Activated T-helper 2 cell treated with anti-CD3 and anti-CD28 coated beads, Interferon-gamma antibody, Interleukin-2, Interleukin-4, amounts not matched to agents 10 μg/mL and 5 μg/mL and 100 μg/mL, durations not matched to agents 14 hours and 24 hours and 36 hours (primary cell): ENCODE results near the gene RASA3. TPM values are rescaled to one million over a fixed set of nuclear protein-coding genes. Genes with fewer than 3 reads are reported as not detected.

Experiments
- DNase-seq: peaks from one replicate; pipeline ENCODE4 v3.0.0; 2021; ENCODE audit warnings: low spot score
- H3K27ac Mint-ChIP-seq: one replicate; pipeline ENCODE4 v1.8.0; 2021; ENCODE audit warnings: mixed read lengths
- H3K27me3 Mint-ChIP-seq: one replicate; pipeline ENCODE4 v1.8.0; 2021; ENCODE audit warnings: low read depth, mixed read lengths
- H3K36me3 Mint-ChIP-seq: one replicate; pipeline ENCODE4 v1.8.0; 2021; ENCODE audit warnings: low read depth, mixed read lengths
- H3K4me1 Mint-ChIP-seq: one replicate; pipeline ENCODE4 v1.8.0; 2021; ENCODE audit warnings: low read depth, mixed read lengths
- H3K4me3 Mint-ChIP-seq: one replicate; pipeline ENCODE4 v1.8.0; 2021; ENCODE audit warnings: low read depth, mild to moderate bottlenecking, moderate library complexity, mixed read lengths
- H3K9me3 Mint-ChIP-seq: one replicate; pipeline ENCODE4 v1.8.0; 2021; ENCODE audit warnings: mixed read lengths
- intact Hi-C: fragments of 100-400 bp; cut with micrococcal nuclease; formaldehyde crosslinking; loops from one replicate; pipeline ENCODE4 v1.15.1; 2023
- total RNA-seq: library from RNA; stranded (reverse); gene quantifications from 2 replicates; pipeline ENCODE4 v1.2.3, GENCODE V29; 2022

Gene RASA3
- total RNA-seq, 1 donor from 2014 or later, result 13.9 TPM

DNA sequence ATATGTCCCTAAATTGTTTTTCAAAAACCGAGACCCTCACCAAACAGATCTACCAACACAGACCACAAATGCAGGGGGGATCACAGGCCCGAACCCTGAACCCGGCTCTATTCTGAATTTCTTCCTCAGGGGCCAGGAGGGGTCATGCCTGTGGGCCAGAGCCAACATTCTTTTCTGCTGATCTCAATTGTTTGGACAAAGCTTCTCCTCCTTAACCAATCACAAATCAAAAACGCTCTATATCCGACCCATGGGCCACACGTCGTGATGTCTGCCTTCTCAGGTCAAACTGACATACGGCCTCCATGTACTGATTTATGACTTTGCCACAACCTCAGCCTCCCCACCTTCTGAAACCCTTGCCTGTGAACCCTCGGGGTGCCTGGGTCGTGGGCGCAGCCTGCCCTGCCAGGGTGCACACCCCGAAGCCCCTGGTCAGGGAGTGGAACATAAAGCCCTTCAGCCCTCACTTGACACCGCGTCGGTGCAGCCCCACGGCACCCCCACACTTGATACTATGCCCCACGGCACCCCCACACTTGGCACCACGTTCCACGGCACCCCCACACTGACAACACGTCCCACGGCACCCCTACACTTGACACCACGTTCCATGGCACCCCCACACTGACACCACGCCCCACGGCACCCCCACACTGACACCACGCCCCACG is 100.2 kb downstream of the RASA3 start:
- Mint-ChIP-seq H3K27ac (no peak overlapping the region), H3K4me3 (no peak overlapping the region), H3K27me3 (no peaks in the 10 kb centered on the region), H3K36me3 (peaks cover 19% of the 10 kb centered on the region), H3K9me3 (peaks cover 11% of the 10 kb centered on the region), H3K4me1 (no peaks in the 10 kb centered on the region)
- intact Hi-C loops, result no loop called here
- no peak for DNase-seq

DNA sequence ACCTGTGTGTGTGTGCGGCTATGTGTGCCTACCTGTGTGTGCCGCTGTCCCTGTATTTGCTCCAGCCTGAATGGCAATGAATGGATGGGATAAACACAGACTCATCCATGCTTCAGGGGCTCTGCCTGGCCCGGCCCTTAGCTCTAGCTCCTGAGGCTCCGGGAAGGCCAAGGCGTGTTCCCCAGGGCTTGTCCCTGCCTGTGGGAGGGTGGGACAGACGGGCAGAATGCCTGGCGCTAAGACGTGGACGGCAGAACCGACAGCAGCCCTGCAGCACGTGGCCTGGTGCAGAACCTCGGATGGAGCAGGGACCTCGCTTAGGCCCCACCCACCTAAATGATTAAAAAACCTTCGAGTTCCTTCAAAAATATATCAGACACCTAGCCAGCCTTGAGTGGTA is 100.8 kb downstream of the RASA3 start:
- Mint-ChIP-seq H3K36me3 (peaks cover 17% of the 10 kb centered on the region), H3K4me3 (no peak overlapping the region), H3K4me1 (no peaks in the 10 kb centered on the region), H3K27me3 (no peaks in the 10 kb centered on the region), H3K27ac (no peak overlapping the region), H3K9me3 (peaks cover 11% of the 10 kb centered on the region)
- no peak for DNase-seq
- intact Hi-C loops, result no loop called here

DNA sequence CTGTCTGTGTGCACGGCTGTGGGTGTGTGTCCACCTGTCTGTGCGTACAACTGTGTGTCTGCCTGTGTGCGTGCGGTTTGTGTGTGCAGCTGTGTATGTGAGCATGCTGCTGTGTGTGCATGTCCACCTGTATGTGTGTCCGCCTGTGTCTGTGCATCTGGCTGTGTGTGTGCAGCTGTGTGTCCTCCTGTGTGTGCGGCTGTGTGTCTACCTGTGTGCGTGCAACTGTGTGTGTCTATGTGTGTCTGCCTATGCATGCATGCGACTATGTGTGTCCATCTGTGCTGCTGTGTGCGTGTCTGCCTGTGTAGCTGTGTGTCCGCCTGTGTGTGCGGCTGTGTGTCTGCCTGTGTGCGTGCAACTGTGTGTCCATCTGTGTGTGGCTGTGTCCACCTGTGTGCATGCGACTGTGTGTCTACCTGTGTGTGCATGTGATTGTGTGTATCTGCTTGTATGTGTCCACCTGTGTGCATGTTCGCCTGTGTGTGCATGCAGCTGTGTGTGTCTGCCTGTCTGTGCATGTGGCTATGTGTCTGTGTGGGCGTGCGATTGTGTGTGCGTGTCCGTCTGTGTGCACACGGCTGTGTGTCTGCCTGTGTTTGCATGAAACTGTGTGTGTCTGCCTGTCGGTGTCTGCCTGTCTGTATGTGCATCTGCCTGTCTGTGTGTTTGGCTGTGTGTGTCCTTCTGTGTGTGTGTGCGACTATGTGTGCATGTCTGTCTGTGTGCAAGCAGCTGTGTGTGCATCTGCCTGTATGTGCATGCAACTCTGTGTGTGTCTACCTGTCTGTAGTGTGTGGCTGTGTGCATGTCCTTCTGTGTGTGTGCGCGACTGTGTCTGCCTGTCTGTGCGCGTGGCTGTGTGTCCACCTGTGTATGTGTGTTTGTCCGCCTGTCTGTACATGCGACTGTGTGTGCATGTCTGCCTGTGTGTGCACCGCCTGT is 101.5 kb downstream of the RASA3 start:
- no peak for DNase-seq
- Mint-ChIP-seq H3K27ac (no peak overlapping the region), H3K9me3 (peaks cover 11% of the 10 kb centered on the region), H3K4me3 (no peak overlapping the region), H3K36me3 (peaks cover 20% of the 10 kb centered on the region), H3K4me1 (no peaks in the 10 kb centered on the region), H3K27me3 (no peaks in the 10 kb centered on the region)
- intact Hi-C loops, result no loop called here

DNA sequence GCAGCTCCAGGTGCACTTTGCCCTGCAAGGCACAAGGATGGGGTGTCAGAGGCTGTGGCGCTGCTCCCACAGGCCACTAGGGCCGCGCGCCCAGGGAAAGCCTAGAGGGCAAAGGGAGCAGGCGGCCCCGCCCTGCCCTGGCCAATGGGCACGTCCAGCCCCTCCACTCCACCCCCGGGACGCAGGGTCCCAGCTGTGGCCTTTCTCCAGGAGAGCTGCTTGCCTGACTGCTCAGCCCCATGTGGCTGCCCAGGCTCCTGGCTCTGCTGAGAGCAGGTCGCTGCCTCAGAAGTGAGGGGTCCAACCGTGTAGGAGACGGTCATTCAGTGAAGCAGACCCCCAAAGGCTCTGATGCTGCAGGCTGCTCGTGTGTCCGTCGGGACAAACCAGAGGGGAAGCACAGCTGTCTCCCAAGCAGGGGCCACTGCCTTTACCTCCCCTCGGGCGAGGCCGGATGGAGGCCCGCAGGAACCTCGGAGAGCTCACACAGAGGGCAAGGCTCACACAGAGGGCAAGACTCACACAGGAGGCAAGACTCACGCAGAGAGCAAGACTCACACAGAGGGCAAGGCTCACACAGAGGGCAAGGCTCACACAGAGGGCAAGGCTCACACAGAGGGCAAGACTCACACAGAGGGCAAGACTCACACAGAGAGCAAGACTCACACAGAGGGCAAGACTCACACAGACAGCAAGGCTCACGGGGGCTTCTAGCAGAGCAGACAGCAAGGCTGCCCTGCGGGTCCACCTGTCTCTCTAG is 102.4 kb downstream of the RASA3 start:
- no peak overlapping the region for H3K27ac Mint-ChIP-seq
- no peak overlapping the region for H3K4me3 Mint-ChIP-seq
- H3K9me3 Mint-ChIP-seq, result peaks cover 11% of the 10 kb centered on the region
- no peaks in the 10 kb centered on the region for H3K4me1 Mint-ChIP-seq
- H3K36me3 Mint-ChIP-seq, result peaks cover 23% of the 10 kb centered on the region
- H3K27me3 Mint-ChIP-seq, result no peaks in the 10 kb centered on the region
- no peak for DNase-seq
- intact Hi-C loops, result no loop called here

DNA sequence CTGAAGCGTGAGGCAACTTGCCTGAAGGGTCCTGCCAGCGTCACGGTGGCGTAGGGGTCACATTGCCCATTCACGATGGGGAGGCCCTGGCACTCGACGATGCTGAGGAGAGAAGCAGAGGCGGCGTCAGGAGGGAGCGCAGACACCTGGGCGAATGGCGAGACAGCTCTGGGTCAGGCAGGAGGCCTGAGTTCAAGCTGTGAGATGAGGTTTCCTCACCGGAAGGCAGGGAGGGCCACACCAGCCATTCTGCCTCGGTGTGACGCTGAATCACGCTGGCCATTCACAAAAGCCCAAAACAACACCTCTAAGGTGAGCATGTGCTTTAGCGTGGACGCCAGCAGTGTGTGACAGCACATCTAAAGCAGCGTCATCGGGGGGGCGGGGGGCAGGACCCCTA is 104.6 kb downstream of the RASA3 start:
- no peak overlapping the region for H3K27ac Mint-ChIP-seq
- intact Hi-C loops, result no loop called here
- H3K4me1 Mint-ChIP-seq, result no peaks in the 10 kb centered on the region
- no peaks in the 10 kb centered on the region for H3K27me3 Mint-ChIP-seq
- peaks cover 11% of the 10 kb centered on the region for H3K9me3 Mint-ChIP-seq
- H3K36me3 Mint-ChIP-seq, result peaks cover 20% of the 10 kb centered on the region
- no peak overlapping the region for H3K4me3 Mint-ChIP-seq
- no peak for DNase-seq

DNA sequence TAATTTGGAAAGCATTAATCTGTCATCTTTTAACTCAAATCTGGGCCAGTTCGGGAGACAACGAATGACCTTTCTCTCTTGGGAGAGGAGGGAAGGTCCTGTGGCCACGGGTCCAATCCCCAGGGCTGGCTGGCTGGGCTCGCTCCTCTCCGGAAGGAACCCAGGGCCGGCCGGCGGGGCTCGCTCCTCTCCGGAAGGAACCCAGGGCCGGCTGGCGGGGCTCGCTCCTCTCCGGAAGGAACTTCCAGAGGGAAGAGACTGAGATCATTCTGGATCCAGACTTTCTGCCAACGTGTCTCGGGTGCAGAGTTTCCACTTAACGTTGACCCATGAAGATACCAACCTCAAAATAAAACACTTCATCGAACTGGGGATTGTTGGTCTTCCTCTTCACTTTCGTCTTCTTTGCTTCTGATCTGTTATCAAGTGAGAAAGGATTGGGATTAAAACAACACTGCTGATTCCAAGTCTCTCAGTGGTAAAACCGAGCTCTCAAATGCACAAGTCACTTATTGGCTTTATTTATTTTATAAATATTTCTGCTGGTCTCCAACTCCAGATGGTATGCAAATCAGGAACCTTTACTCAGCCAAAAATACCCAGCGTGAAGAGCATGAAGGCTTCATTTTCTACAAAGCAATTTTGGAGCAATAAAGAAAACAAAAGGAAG is 105.2 kb downstream of the RASA3 start:
- no peak for DNase-seq
- intact Hi-C loops, result no loop called here
- Mint-ChIP-seq H3K4me3 (no peak overlapping the region), H3K9me3 (peaks cover 11% of the 10 kb centered on the region), H3K27me3 (no peaks in the 10 kb centered on the region), H3K4me1 (no peaks in the 10 kb centered on the region), H3K36me3 (peaks cover 20% of the 10 kb centered on the region), H3K27ac (no peak overlapping the region)

DNA sequence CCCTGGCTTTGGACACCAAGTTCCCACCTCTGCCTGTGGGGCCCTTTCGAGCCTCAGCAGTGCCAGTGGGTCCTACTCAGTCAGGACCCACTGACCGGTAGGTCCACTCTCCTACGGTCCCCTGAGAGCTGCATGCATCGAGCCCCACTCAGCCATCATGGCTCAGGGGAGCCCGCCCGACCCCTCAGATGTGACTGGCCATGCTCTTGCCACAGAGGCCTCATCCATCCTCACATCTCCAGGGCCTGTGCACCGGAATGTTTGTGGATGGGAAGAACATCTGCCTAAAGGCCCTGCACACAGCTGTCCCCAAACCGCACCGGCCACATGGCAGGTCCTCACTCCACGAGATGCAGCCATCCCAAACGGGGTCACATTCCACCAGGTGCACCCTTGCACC is 105.9 kb downstream of the RASA3 start:
- peaks cover 20% of the 10 kb centered on the region for H3K36me3 Mint-ChIP-seq
- no peaks in the 10 kb centered on the region for H3K27me3 Mint-ChIP-seq
- H3K9me3 Mint-ChIP-seq, result peaks cover 10% of the 10 kb centered on the region
- H3K4me3 Mint-ChIP-seq, result no peak overlapping the region
- H3K27ac Mint-ChIP-seq, result no peak overlapping the region
- no peaks in the 10 kb centered on the region for H3K4me1 Mint-ChIP-seq
- no peak for DNase-seq
- intact Hi-C loops, result no loop called here

DNA sequence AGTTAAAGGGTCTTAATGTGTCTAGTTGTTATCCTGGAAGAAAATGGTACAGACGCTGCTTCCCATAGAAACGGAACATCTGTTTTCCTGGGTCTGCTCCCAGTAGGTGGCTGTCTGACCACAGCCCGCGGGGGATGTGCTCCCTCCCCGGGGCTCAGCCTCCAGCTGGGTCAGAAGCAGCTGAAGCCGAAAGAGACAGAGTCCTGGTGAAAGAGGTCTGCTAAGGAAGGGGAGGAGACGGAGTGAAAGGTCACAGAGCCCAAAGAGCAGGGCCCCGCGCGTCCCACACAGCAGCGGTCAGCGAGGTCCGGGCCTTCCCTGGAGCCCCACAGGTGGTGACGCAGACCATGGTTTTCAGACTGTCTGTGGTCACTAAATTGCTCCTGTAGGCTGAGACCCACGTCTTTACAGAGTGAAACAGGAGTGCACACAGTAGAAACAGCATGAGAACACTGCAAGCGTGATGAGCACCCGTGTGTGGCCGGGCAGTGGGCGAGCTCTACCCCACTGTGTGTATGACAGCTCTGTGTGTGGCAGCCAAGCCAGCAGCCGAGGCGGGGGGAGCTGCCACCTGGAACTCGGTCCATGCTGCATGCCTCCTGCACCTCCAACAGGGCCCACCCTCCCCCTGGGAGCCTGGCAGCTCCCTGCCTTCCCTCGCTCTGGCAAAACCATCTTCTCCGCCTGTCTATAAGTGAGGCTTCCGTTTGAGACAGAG is 106.5 kb downstream of the RASA3 start:
- Mint-ChIP-seq H3K9me3 (peaks cover 4% of the 10 kb centered on the region), H3K4me1 (no peaks in the 10 kb centered on the region), H3K4me3 (no peak overlapping the region), H3K27ac (no peak overlapping the region), H3K36me3 (peaks cover 14% of the 10 kb centered on the region), H3K27me3 (no peaks in the 10 kb centered on the region)
- DNase-seq, result no peak
- intact Hi-C loops, result no loop called here

DNA sequence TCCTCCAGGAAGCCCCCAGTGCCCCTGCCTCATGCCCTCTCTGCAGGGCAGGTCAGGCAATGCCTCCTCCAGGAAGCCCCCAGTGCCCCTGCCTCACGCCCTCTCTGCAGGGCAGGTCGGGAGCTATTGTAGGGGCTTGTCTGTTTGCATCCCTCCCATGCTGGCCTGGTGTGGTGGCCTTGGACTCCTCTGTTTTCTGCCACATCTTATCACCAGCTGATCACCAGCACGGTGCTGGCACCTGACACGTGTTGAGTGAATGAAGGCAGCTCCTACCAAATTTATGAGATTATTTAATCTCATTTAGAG is 107.1 kb downstream of the RASA3 start:
- Mint-ChIP-seq H3K27me3 (no peaks in the 10 kb centered on the region), H3K27ac (no peak overlapping the region), H3K9me3 (no peaks in the 10 kb centered on the region), H3K4me3 (no peak overlapping the region), H3K4me1 (no peaks in the 10 kb centered on the region), H3K36me3 (peaks cover 10% of the 10 kb centered on the region)
- no peak for DNase-seq
- intact Hi-C loops, result no loop called here

DNA sequence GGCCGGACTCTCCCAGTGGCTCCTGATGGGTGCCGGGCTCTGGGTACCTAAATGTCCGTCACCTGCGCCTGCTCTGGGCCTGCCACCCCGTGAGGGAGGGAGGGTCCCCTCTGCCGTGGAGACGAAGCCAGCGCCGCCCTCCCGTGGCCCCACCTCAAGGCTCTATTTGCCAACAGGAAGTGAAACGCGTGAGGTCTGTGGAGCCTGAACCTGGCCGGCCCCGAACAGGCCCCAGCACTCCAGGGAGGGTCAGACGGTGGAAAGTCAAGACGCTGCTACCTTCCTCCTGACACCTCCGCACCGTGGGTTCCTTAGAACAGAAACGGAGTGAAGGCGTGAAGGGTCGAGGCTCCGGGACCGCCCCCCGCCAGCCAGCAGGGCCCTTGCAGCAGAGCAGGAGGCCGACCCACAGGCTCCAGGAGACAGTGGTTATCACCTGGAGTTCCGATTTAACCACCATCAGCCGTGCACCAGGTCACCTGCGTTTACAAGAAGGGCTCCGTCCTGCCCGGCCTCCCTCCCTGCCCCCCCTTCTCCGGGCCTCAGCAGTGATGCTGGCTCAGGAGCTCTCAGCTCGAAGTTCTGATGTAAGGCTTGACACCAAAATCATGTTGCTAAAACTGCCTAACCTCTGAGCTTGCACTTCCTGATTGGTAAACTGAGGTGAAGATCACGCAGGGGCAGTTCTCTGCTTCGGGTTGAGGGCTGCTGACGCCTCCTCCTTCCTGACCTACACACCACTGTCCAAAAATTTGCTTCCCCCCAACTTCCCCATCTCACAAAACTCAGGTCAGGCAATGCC is 107.6 kb downstream of the RASA3 start:
- H3K9me3 Mint-ChIP-seq, result no peaks in the 10 kb centered on the region
- peaks cover 10% of the 10 kb centered on the region for H3K36me3 Mint-ChIP-seq
- H3K27me3 Mint-ChIP-seq, result no peaks in the 10 kb centered on the region
- no peak overlapping the region for H3K27ac Mint-ChIP-seq
- no peak for DNase-seq
- intact Hi-C loops, result no loop called here
- no peaks in the 10 kb centered on the region for H3K4me1 Mint-ChIP-seq
- H3K4me3 Mint-ChIP-seq, result no peak overlapping the region

DNA sequence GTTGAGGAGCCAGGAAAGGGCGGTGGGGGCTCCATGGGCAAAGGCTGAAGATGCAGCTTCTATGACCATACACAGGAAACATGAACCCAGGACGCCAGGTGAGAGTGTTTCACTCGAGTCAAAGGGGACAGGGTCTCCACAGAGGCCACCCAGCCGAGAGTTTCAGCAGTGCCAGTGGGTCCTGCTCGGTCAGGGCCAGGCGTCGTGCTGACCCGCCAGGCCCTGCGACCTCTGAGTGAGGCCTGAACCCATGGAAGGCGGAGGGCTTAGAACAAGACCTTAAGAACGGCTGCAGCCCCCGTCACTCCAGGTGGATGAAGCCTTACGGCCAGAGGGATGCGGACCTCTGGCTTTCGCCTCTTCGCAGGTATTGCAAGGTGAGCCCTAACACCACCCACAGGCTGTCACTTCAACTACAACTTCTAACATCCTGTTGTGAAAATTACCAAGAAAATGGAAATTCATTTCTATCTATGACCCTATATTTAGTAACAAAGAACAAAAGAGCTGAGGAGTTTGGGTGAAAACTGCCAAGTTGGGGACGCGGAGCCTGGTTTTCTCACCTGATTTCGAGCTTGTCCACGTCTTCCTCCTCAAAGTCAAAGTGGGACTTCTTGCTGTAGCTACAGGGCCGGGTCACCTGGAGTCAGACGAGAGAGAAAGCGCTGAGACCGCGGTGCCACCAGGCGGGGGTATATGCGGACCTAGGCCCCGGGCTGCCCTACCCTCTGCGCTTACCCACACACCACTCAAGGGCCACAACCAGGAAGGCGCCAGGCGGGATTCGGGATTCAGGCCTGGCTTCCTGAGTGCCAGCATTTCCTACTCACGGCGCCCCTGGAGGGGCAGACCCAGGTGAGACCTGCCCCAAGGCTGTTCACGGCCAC is 108.5 kb downstream of the RASA3 start:
- H3K36me3 Mint-ChIP-seq, result peaks cover 10% of the 10 kb centered on the region
- no peaks in the 10 kb centered on the region for H3K4me1 Mint-ChIP-seq
- intact Hi-C loops, result no loop called here
- no peak overlapping the region for H3K27ac Mint-ChIP-seq
- H3K27me3 Mint-ChIP-seq, result no peaks in the 10 kb centered on the region
- DNase-seq, result no peak
- H3K4me3 Mint-ChIP-seq, result no peak overlapping the region
- no peaks in the 10 kb centered on the region for H3K9me3 Mint-ChIP-seq
